Naive thymus-derived CD8-positive, alpha-beta T cell (primary cell): ENCODE measurements around the gene ABRACL. TPM values are rescaled to one million over a fixed set of nuclear protein-coding genes. Genes with fewer than 3 reads are reported as not detected.

Source experiments
- ATAC-seq, 2 donors: fragments of 150-1000 bp; cut with Tn5 transposase in 1 of 2; sonication (Bioruptor Pico), chemical (Tn5 transposase) in 1 of 2; 1 replicate in 1 of 2; 2 replicates in 1 of 2; pipeline ENCODE4 v1.10.0; 2021; ENCODE audit warnings: mild to moderate bottlenecking in 2 of 2, moderate library complexity in 2 of 2
- POLR2A ChIA-PET: fragments of 350-600 bp; sonication (Branson Sonifier 250); formaldehyde crosslinking; loops from one replicate; lab custom pipeline; 2021; ENCODE audit warnings: antibody characterized with exemption; lab: Charles Lee
- DNase-seq, 10 donors: peaks; one replicate each; pipeline versions ENCODE4 v3.0.0 to v3.0.0-alpha.2; 2020 to 2022
- H3K27ac Mint-ChIP-seq, 10 donors: one replicate each; pipeline ENCODE4 v1.8.0; 2020 to 2022; ENCODE audit warnings: mild to moderate bottlenecking in 10 of 10, mixed read lengths in 10 of 10, moderate library complexity in 4 of 10, inconsistent platforms in 1 of 10
- H3K27me3 Mint-ChIP-seq, 5 donors: one replicate each; pipeline ENCODE4 v1.8.0; 2021 to 2022; ENCODE audit warnings: mixed read lengths in 5 of 5
- H3K36me3 Mint-ChIP-seq, 3 donors: one replicate each; pipeline ENCODE4 v1.8.0; 2020 to 2022; ENCODE audit warnings: mixed read lengths in 3 of 3, mild to moderate bottlenecking in 2 of 3, inconsistent platforms in 1 of 3
- H3K4me1 Mint-ChIP-seq, 4 donors: one replicate each; pipeline ENCODE4 v1.8.0; 2021 to 2022; ENCODE audit warnings: mixed read lengths in 4 of 4
- H3K4me3 Mint-ChIP-seq, 10 donors: one replicate each; pipeline ENCODE4 v1.8.0; 2020 to 2022; ENCODE audit warnings: mild to moderate bottlenecking in 10 of 10, mixed read lengths in 10 of 10, moderate library complexity in 6 of 10, inconsistent platforms in 1 of 10
- H3K9me3 Mint-ChIP-seq, 9 donors: one replicate each; pipeline ENCODE4 v1.8.0; 2020 to 2022; ENCODE audit warnings: mixed read lengths in 9 of 9, mild to moderate bottlenecking in 3 of 9, inconsistent platforms in 1 of 9, moderate library complexity in 1 of 9
- polyA plus RNA-seq, 3 donors: library from polyadenylated mRNA; unstranded; fragments of 300-500 nt; fragmentation: Illumina TruSeq; gene quantifications; one replicate each; pipeline ENCODE4 v1.2.3, GENCODE V29; 2021
- total RNA-seq, 8 experiments: library from RNA in 2 of 8; stranded (reverse) in 2 of 8; gene quantifications; one replicate each; pipeline ENCODE4 v1.2.3 and lab custom pipeline; 2021 to 2026

ABRACL gene
- total and polyA plus RNA-seq, 5 experiments from 2014 or later: 105 to 228 (median 210) TPM

DNA sequence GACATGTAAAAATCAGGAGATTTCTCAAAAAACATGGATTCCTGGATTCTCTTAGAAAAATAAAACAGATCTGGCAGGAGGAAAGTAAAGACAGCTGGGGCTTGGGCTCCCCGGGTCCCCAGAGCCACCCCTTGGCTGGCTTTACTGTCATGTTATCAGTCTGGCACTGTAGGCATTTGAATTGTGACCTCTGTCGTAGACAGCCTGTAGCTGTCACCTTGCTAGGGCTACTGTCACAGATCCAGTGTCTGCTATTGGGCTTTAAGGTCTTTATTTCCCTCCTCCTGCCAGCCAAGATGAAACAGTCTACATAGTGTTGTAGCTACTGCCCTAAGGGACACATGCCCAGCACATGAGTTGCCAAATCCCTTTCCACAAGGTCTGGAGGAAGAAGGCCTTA, 37.5 kb downstream of the ABRACL start:
- Mint-ChIP-seq H3K27ac (no peak overlapping the region), H3K36me3 (no peaks in the 10 kb centered on the region), H3K9me3 (no peaks in the 10 kb centered on the region), H3K4me1 (peaks cover 0 to 6% (median 3%) of the 10 kb centered on the region in 4 donors), H3K4me3 (no peak overlapping the region), H3K27me3 (peaks cover 0 to 3% (median 0%) of the 10 kb centered on the region in 5 donors)
- no peak for ATAC-seq
- no peak for DNase-seq
- POLR2A ChIA-PET: interaction anchor here (0.9 kb wide), 1 partner anchor 9 kb away, joined by 3 read pairs; no protein-coding TSS in a partner anchor

GRCh38 chr6:139068846-139069245, 40.3 kb downstream of the ABRACL start:
- DNase-seq (no peak), ATAC-seq (no peak)
- POLR2A ChIA-PET: no interaction called here
- Mint-ChIP-seq H3K4me3 (no peak overlapping the region), H3K27me3 (peaks cover 0 to 3% (median 0%) of the 10 kb centered on the region in 5 donors), H3K9me3 (no peaks in the 10 kb centered on the region), H3K4me1 (peaks cover 0 to 8% (median 3%) of the 10 kb centered on the region in 4 donors), H3K27ac (no peak overlapping the region), H3K36me3 (peaks cover 0 to 4% (median 1%) of the 10 kb centered on the region in 3 donors)

- Mint-ChIP-seq H3K9me3 (no peaks in the 10 kb centered on the region), H3K4me1 (peaks cover 0 to 11% (median 5%) of the 10 kb centered on the region in 4 donors), H3K27ac (no peak overlapping the region), H3K27me3 (no peaks in the 10 kb centered on the region), H3K36me3 (peaks cover 0 to 4% (median 1%) of the 10 kb centered on the region in 3 donors), H3K4me3 (no peak overlapping the region)
- POLR2A ChIA-PET: no interaction called here
- DNase-seq (no peak), ATAC-seq (no peak)
Measured at GRCh38 chr6:139073118-139073517, 44.6 kb downstream of the ABRACL start.

- ATAC-seq (no peak), DNase-seq (no peak)
- H3K9me3 Mint-ChIP-seq: no peaks in the 10 kb centered on the region
- no peaks in the 10 kb centered on the region for H3K27me3 Mint-ChIP-seq
- H3K27ac Mint-ChIP-seq: peak overlapping the region in 2 of 10 donors; percentile 35 to 57
- H3K4me3 Mint-ChIP-seq: no peak overlapping the region
- POLR2A ChIA-PET: no interaction called here
- no peaks in the 10 kb centered on the region for H3K36me3 Mint-ChIP-seq
- H3K4me1 Mint-ChIP-seq: peaks cover 0 to 11% (median 6%) of the 10 kb centered on the region in 4 donors
Measured at GRCh38 chr6:139079018-139079417, 50.5 kb downstream of the ABRACL start.

- Mint-ChIP-seq H3K36me3 (no peaks in the 10 kb centered on the region), H3K9me3 (no peaks in the 10 kb centered on the region), H3K4me3 (no peak overlapping the region), H3K27ac (no peak overlapping the region), H3K27me3 (no peaks in the 10 kb centered on the region), H3K4me1 (peaks cover 0 to 11% (median 6%) of the 10 kb centered on the region in 4 donors)
- POLR2A ChIA-PET: no interaction called here
- DNase-seq (no peak), ATAC-seq (no peak)
Measured at GRCh38 chr6:139080255-139080920, 51.8 kb downstream of the ABRACL start.

- DNase-seq: no peak
- H3K36me3 Mint-ChIP-seq: no peaks in the 10 kb centered on the region
- peak overlapping the region in 1 of 10 donors; percentile 86 for H3K27ac Mint-ChIP-seq
- peaks cover 0 to 6% (median under 1%) of the 10 kb centered on the region in 4 donors for H3K4me1 Mint-ChIP-seq
- no peak for ATAC-seq
- H3K27me3 Mint-ChIP-seq: no peaks in the 10 kb centered on the region
- POLR2A ChIA-PET: no interaction called here
- H3K9me3 Mint-ChIP-seq: peaks cover 0 to 4% (median 0%) of the 10 kb centered on the region in 9 donors
- no peak overlapping the region for H3K4me3 Mint-ChIP-seq
Measured at GRCh38 chr6:139081471-139081870, 52.9 kb downstream of the ABRACL start.

DNA sequence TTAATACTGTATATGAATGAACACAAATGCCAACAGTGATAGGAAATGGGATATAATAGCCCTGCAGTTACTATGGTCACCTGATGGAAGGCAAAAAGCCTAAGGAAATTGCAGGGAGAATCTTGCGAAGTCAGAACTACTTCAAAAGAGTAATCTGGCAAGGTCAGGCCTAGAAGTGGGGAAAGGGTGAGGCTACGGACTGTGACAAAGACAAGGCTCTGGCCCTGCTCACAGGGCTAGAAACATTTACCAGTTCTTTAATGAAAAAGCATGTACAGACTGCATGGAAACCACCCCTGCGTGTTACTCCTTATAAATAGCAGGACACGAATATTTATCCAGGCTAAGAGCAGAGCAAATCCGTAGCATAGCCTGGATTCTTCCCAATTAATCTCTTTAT, 53.8 kb downstream of the ABRACL start:
- no peak overlapping the region for H3K27ac Mint-ChIP-seq
- no peaks in the 10 kb centered on the region for H3K36me3 Mint-ChIP-seq
- H3K27me3 Mint-ChIP-seq: no peaks in the 10 kb centered on the region
- POLR2A ChIA-PET: no interaction called here
- peaks cover 0 to 5% (median 0%) of the 10 kb centered on the region in 4 donors for H3K4me1 Mint-ChIP-seq
- no peak overlapping the region for H3K4me3 Mint-ChIP-seq
- peaks cover 0 to 4% (median 0%) of the 10 kb centered on the region in 9 donors for H3K9me3 Mint-ChIP-seq
- DNase-seq: no peak
- no peak for ATAC-seq

DNA sequence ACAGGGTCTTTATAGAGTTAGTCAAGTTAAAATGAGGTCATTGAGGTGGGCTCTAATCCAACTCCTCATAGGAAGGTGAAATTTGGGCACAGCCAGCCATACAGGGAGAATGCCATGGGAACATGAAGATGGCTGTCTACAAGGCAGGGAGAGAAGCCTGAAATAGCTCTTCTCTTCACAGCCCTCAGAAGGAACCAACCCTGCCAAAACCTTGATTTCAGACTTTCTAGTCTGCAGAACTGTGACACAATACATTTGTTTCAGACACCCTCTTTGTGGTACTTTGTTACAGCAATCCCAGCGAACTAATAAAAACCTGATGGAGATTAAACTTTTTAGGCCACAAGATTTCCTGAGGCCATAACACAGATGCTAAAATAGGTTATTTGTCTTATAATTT, 63.3 kb downstream of the ABRACL start:
- peaks cover 0 to 16% (median under 1%) of the 10 kb centered on the region in 4 donors for H3K4me1 Mint-ChIP-seq
- H3K4me3 Mint-ChIP-seq: no peak overlapping the region
- H3K9me3 Mint-ChIP-seq: peaks cover 0 to 17% (median 8%) of the 10 kb centered on the region in 9 donors
- peaks cover 0 to 9% (median 8%) of the 10 kb centered on the region in 3 donors for H3K36me3 Mint-ChIP-seq
- POLR2A ChIA-PET: no interaction called here
- DNase-seq (no peak), ATAC-seq (no peak)
- H3K27me3 Mint-ChIP-seq: no peaks in the 10 kb centered on the region
- H3K27ac Mint-ChIP-seq: no peak overlapping the region

Other genes with a start within 250 kb of the ABRACL start
- gene ECT2L, start 232.7 kb upstream of the ABRACL start, total RNA-seq: under 1 TPM in 1 of 2 experiments, not detected in 1; 0.26 TPM
- under 1 TPM in 1 of 3 donors, not detected in 2; 0.05 TPM for gene ECT2L, start 232.7 kb upstream of the ABRACL start, polyA plus RNA-seq
- 10 to 100 TPM; 69.9 to 70.0 TPM for gene REPS1, start 40.5 kb upstream of the ABRACL start, total RNA-seq
- 10 to 100 TPM; 19.4 to 45.3 (median 28.4) TPM for gene REPS1, start 40.5 kb upstream of the ABRACL start, polyA plus RNA-seq
- 100 to 1,000 TPM; 154 to 159 TPM for gene HECA, start 106.3 kb downstream of the ABRACL start, total RNA-seq
- gene HECA, start 106.3 kb downstream of the ABRACL start, polyA plus RNA-seq: 1 to 10 TPM; 4.6 to 8.5 (median 5.5) TPM